Measurements from ENCODE around the gene ARHGDIB. TPM values are rescaled to one million over a fixed set of nuclear protein-coding genes. Genes with fewer than 3 reads are reported as not detected.

The ARHGDIB gene
- total RNA-seq, 4 donors from 2014 or later = 36.7 to 69.5 (median 48.3) TPM

- 70 to 73% methylated on average over 2 of the region's 2 CpGs for WGBS, 2 donors (ENCODE audit: low coverage in 1 of 2)
- Histone ChIP-seq H3K27ac (peak overlapping the region; percentile 49 to 76 (median 70)), H3K4me3 (no peak overlapping the region), H3K9me3 (no peaks in the 10 kb centered on the region), H3K36me3 (no peaks in the 10 kb centered on the region), H3K4me1 (peaks cover under 1 to 35% (median 14%) of the 10 kb centered on the region in 4 donors), H3K27me3 (no peaks in the 10 kb centered on the region)
- no peak for DNase-seq
- intact Hi-C loops (cut with DNase I; ENCODE audit: low total_unique reads) (no loop called here), in situ Hi-C loops (cut with MboI; ENCODE audit: low pct_ligation_motif_present in 1 of 4, low pct_unique_long_range_greater_than_20kb in 1 of 4, low sequenced_read_pairs in 3 of 4) (no loop called here)
- TF ChIP-seq EP300 (IDR thresholded peaks at IDR 0.05; ENCODE audit: low read depth) = no peak
These were observed 4.5 kb downstream of the ARHGDIB start for GRCh38 chr12:14956905-14957304.

DNA sequence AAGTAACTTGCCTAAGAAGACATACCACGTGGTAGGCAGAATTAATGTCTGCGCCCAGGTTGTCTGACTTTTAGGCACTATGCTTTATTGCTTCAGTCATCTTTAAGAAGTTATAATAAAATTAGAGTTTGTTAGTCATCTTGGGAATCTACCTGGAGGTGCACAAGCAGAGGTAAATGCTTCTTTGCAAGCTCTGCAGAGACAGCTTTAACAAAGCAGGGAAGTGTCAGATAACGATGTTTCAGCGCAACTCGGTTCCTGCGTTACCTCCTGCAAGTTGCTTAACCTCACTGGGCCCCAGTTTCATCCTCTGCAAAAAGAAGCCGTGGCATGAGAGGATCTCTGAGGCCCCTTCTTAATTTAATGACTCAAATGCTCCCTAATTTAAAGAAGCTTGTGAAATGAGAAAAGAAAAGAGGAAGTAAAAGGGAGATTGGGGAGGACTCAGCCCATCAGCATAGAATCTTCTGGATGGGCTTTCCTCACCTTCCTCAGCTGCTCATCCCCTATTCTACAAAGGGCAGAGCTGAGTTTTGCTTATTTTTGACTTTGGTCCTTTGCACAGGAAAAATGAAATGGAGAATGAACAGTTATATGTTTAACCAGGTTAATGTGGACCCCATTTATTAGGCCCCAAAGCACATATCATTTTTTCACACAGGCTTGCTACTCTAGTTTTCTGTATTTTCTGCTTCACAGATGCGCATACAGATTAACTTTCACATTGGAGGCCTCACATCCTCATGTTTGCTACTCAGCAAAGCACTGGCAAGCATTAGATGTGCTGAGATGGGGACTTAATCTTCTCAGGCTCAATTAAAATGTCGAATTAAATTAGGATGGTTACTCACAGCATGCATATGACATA, 5.1 kb downstream of the ARHGDIB start:
- Histone ChIP-seq H3K4me1 (peaks cover 7 to 41% (median 18%) of the 10 kb centered on the region in 4 donors), H3K27ac (peak overlapping the region; percentile 49 to 76 (median 70)), H3K9me3 (no peaks in the 10 kb centered on the region), H3K27me3 (no peaks in the 10 kb centered on the region), H3K4me3 (no peak overlapping the region), H3K36me3 (no peaks in the 10 kb centered on the region)
- intact Hi-C loops (cut with DNase I; ENCODE audit: low total_unique reads) (no loop called here), in situ Hi-C loops (cut with MboI; ENCODE audit: low pct_ligation_motif_present in 1 of 4, low pct_unique_long_range_greater_than_20kb in 1 of 4, low sequenced_read_pairs in 3 of 4) (no loop called here)
- TF ChIP-seq CTCF (IDR thresholded peaks at IDR 0.05) (no peak), POLR2AphosphoS5 (IDR thresholded peaks at IDR 0.05) (no peak), POLR2A (IDR thresholded peaks at IDR 0.05) (no peak), EP300 (IDR thresholded peaks at IDR 0.05; ENCODE audit: low read depth) (no peak)
- WGBS, 2 donors (ENCODE audit: low coverage in 1 of 2) = 57 to 62% methylated on average over 4 to 9 of the region's 9 CpGs
- no peak for DNase-seq

GRCh38 chr12:14954269-14954668, 7.1 kb downstream of the ARHGDIB start:
- peak in 1 of 3 donors; percentile 52 for TF ChIP-seq POLR2AphosphoS5 (IDR thresholded peaks at IDR 0.05)
- no peak for TF ChIP-seq POLR2A (IDR thresholded peaks at IDR 0.05)
- H3K4me3 ChIP-seq = no peak overlapping the region
- no peaks in the 10 kb centered on the region for H3K27me3 ChIP-seq
- intact Hi-C loops (cut with DNase I; ENCODE audit: low total_unique reads) = no loop called here
- DNase-seq = peak; percentile 30
- H3K27ac ChIP-seq = peak overlapping the region; percentile 72 to 78 (median 76)
- no peaks in the 10 kb centered on the region for H3K36me3 ChIP-seq
- WGBS, 2 donors (ENCODE audit: low coverage in 1 of 2) = 62 to 100% methylated on average over 1 to 4 of the region's 4 CpGs
- peaks cover 12 to 58% (median 24%) of the 10 kb centered on the region in 4 donors for H3K4me1 ChIP-seq
- no peaks in the 10 kb centered on the region for H3K9me3 ChIP-seq
- in situ Hi-C loops (cut with MboI; ENCODE audit: low pct_ligation_motif_present in 1 of 4, low pct_unique_long_range_greater_than_20kb in 1 of 4, low sequenced_read_pairs in 3 of 4) = no loop called here

GRCh38 chr12:14953752-14954151, 7.6 kb downstream of the ARHGDIB start:
- DNase-seq = no peak
- Histone ChIP-seq H3K27ac (peak overlapping the region; percentile 72 to 78 (median 76)), H3K9me3 (no peaks in the 10 kb centered on the region), H3K4me3 (no peak overlapping the region), H3K27me3 (no peaks in the 10 kb centered on the region), H3K36me3 (no peaks in the 10 kb centered on the region), H3K4me1 (peaks cover 17 to 63% (median 27%) of the 10 kb centered on the region in 4 donors)
- intact Hi-C loops (cut with DNase I; ENCODE audit: low total_unique reads) = no loop called here
- TF ChIP-seq POLR2AphosphoS5 (IDR thresholded peaks at IDR 0.05) = no peak
- no peak for TF ChIP-seq POLR2A (IDR thresholded peaks at IDR 0.05)
- TF ChIP-seq EP300 (IDR thresholded peaks at IDR 0.05; ENCODE audit: low read depth) = no peak
- no peak for TF ChIP-seq CTCF (IDR thresholded peaks at IDR 0.05)
- in situ Hi-C loops (cut with MboI; ENCODE audit: low pct_ligation_motif_present in 1 of 4, low pct_unique_long_range_greater_than_20kb in 1 of 4, low sequenced_read_pairs in 3 of 4) = no loop called here
- WGBS, 2 donors (ENCODE audit: low coverage in 1 of 2) = 93% methylated on average over 1 of the region's 1 CpG; no CpG with 5 or more reads in 1 of the 2 donors

- H3K36me3 ChIP-seq = no peaks in the 10 kb centered on the region
- peak; percentile 26 for DNase-seq
- H3K27ac ChIP-seq = peak overlapping the region; percentile 72 to 78 (median 76)
- no peaks in the 10 kb centered on the region for H3K9me3 ChIP-seq
- no peak overlapping the region for H3K4me3 ChIP-seq
- peak; percentile 18 to 57 (median 35) for TF ChIP-seq POLR2AphosphoS5 (IDR thresholded peaks at IDR 0.05)
- no peak for TF ChIP-seq EP300 (IDR thresholded peaks at IDR 0.05; ENCODE audit: low read depth)
- no peak for TF ChIP-seq POLR2A (IDR thresholded peaks at IDR 0.05)
- no peaks in the 10 kb centered on the region for H3K27me3 ChIP-seq
- WGBS, 2 donors (ENCODE audit: low coverage in 1 of 2) = 36 to 48% methylated on average over 6 to 7 of the region's 7 CpGs
- intact Hi-C loops (cut with DNase I; ENCODE audit: low total_unique reads) = no loop called here
- in situ Hi-C loops (cut with MboI; ENCODE audit: low pct_ligation_motif_present in 1 of 4, low pct_unique_long_range_greater_than_20kb in 1 of 4, low sequenced_read_pairs in 3 of 4) = no loop called here
- peaks cover 18 to 72% (median 33%) of the 10 kb centered on the region in 4 donors for H3K4me1 ChIP-seq
These were observed 9.0 kb downstream of the ARHGDIB start for GRCh38 chr12:14952299-14952921.

Measured in transverse colon (tissue), 4 donors.